Pancreas (tissue), 10 donors: ENCODE data around the gene OR7G3. TPM values are rescaled to one million over a fixed set of nuclear protein-coding genes. Genes with fewer than 3 reads are reported as not detected.

ENCODE experiments used
- ATAC-seq, 4 donors: fragments of 200-7000 bp; cut with Tn5 transposase; one replicate each; pipeline versions ENCODE4 v1.8.0 to v1.9.1; 2020; ENCODE audit warnings: mild to moderate bottlenecking in 4 of 4, moderate library complexity in 4 of 4
- DNase-seq, 6 donors: peaks; one replicate each; pipeline ENCODE4 v3.0.0-alpha.2; 2020
- FAIRE-seq: peaks from 2 replicates; lab custom pipeline; 2012; peaks lifted over from hg19 to GRCh38; lab: Jason Lieb, UNC
- H3K27ac ChIP-seq, 4 donors: fragments of 200-600 bp; sonication (generic); 1 replicate in 3 of 4; 2 replicates in 1 of 4; pipeline versions ENCODE4 v1.5.0 to v1.8.0; 2020
- H3K27me3 ChIP-seq, 4 donors: fragments of 200-600 bp; one replicate each; pipeline ENCODE4 v1.8.0; 2021
- H3K36me3 ChIP-seq, 3 donors: fragments of 200-600 bp; sonication (generic) in 1 of 3; one replicate each; pipeline versions ENCODE4 v1.5.0 to v1.8.0; 2020 to 2021
- H3K4me1 ChIP-seq, 3 donors: fragments of 200-600 bp; one replicate each; pipeline ENCODE4 v1.8.0; 2021
- H3K4me3 ChIP-seq, 4 donors: fragments of 200-600 bp; sonication (generic) in 2 of 4; one replicate each; pipeline versions ENCODE4 v1.5.0 to v1.8.0; 2020 to 2021
- H3K9me3 ChIP-seq, 4 donors: fragments of 200-600 bp; one replicate each; pipeline ENCODE4 v1.8.0; 2021
- CTCF ChIP-seq, 4 donors: fragments of 200-600 bp; sonication (generic) in 3 of 4; IDR thresholded peaks; one replicate each; pipeline versions ENCODE4 v1.5.0 to v1.8.0; 2021; ENCODE audit warnings: antibody characterized with exemption in 4 of 4
- WGBS, 2 donors: extraction: QIAGEN DNeasy Blood & Tissue Kit; methylation state at CpG; one replicate each; pipeline ENCODE4 v1.1.7; 2013; 5-methylcytosine and 5-hydroxymethylcytosine counted together
- intact Hi-C, 3 donors: fragments of 100-400 bp; cut with DNase I; formaldehyde crosslinking; loops; one replicate each; pipeline versions ENCODE4 v1.11.1 to v1.14.2; 2022
- polyA plus RNA-seq, 2 donors: library from polyadenylated mRNA; stranded (reverse); fragments of 200-250 nt; gene quantifications; one replicate each; pipeline ENCODE4 v1.2.3, GENCODE V29; 2013
- total RNA-seq, 6 donors: library from RNA; stranded (reverse); fragmentation: NEBNext Ultra II Directional in 4 of 6; extraction: Animal tissue kit (Norgen Biotek cat#: 25700) in 4 of 6; gene quantifications; one replicate each; pipeline versions ENCODE4 v1.2.1 to v1.2.4, GENCODE V29; 2021 to 2023
- donor health status: healthy with polysubstance abuse.
- donor health status: DM: no; HTN: no; CAD: no; lungs with moderate emphysema.
- donor health status: DM: no; HTN: no; CAD: no.
- donor health status: control.
- donor health status: control.
- donor health status: Bipolar disorder and iron deficiency.
- donor health status: DM: yes; HTN: yes; CAD: no.
- donor health status: DM: no; HTN: no; CAD: no.
- donor health status: DM: no; HTN: no; CAD: no.
- donor health status: DM: yes; HTN: yes; CAD: no.

Gene OR7G3
- total and polyA plus RNA-seq, 8 donors = not detected

DNA sequence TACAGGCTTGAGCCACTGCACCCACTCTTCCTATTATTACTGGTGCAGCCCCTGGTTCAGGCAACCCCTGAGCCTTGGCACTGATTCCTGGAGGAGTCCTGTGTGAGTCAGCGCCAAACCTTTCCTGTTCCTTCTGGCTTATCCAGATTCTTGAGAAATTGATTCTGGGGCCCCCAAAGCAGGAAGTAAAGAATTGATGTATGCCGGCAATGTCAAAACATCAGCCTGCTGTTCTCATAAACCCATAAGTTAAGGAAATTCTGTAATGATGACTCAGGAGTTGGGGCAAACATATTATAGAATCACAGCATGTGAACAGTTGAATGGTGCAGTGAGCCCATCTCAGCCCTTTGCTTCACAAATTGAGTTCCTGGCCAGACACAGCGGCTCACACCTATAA, 1.4 kb upstream of the OR7G3 start:
- ATAC-seq = no peak
- WGBS, 2 donors = 55 to 66% methylated on average over 3 of the region's 3 CpGs

DNA sequence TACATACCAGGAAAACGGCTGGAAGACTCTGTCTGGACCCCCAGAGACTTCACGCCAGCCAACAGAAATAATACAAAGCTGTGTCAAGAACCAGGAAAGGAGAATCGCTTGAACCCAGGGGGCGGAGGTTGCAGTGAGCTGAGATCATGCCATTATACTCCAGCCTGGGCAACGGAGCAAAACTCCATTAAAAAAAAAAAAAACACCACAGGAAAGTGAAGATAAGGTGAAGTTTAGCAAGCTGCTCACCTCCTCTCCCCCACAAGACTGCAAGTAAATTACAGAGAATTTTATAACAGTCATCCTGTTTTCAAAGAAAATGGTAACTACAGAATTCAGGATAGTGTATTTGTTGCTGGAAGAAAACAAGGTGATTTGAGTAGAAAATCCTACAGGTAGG, 10.2 kb downstream of the OR7G3 start:
- 39 to 53% methylated on average over 5 of the region's 5 CpGs for WGBS, 2 donors
- no peak for TF ChIP-seq CTCF (IDR thresholded peaks at IDR 0.05)
- Histone ChIP-seq H3K36me3 (no peaks in the 10 kb centered on the region), H3K4me3 (no peak overlapping the region), H3K27ac (no peak overlapping the region), H3K4me1 (no peaks in the 10 kb centered on the region), H3K9me3 (no peaks in the 10 kb centered on the region), H3K27me3 (no peaks in the 10 kb centered on the region)
- intact Hi-C loops = no loop called here
- DNase-seq (no peak), FAIRE-seq (no peak), ATAC-seq (no peak)

More for the DNA sequence above, 1.4 kb upstream of the OR7G3 start:
- no peak for TF ChIP-seq CTCF (IDR thresholded peaks at IDR 0.05)
- H3K4me1 ChIP-seq = no peaks in the 10 kb centered on the region
- no peak for FAIRE-seq
- no peaks in the 10 kb centered on the region for H3K36me3 ChIP-seq
- no peak overlapping the region for H3K4me3 ChIP-seq
- DNase-seq = no peak
- no peak overlapping the region for H3K27ac ChIP-seq
- intact Hi-C loops = no loop called here
- H3K27me3 ChIP-seq = peaks cover 0 to 6% (median 0%) of the 10 kb centered on the region in 4 donors
- no peaks in the 10 kb centered on the region for H3K9me3 ChIP-seq

DNA sequence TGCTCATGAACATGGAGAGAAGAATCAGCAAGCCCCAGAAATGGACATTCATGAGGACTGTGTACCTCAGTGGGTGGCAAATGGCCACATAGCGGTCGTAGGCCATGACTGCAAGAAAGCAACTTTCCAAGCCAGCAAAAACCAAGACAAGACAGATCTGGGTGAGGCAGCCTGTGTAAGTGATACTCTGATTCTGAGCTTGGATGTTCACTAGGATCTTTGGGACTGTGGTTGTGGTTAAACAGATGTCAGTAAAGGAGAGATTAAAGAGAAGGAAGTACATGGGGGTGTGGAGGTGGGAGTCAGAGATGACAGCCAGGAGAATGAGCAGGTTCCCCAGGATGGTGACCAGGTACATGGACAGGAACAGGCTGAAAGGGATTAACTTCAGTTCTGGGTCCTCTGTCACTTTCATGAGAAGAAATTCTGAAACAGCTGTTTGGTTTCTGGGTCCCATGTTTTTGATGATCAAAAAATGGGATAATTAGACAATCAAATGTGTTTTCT, 11.4 kb downstream of the OR7G3 start, which contains the start of gene OR7G1:
Gene OR7G1, minus strand, starts transcription at position 457 of the 507 bp plus-strand sequence. Its CDS starts 0 bp downstream, at position 457.
- ATAC-seq (no peak), DNase-seq (no peak), FAIRE-seq (no peak)
- H3K36me3 ChIP-seq = no peaks in the 10 kb centered on the region
- no peaks in the 10 kb centered on the region for H3K9me3 ChIP-seq
- WGBS, 2 donors = 62 to 68% methylated on average over 2 of the region's 2 CpGs
- no peaks in the 10 kb centered on the region for H3K27me3 ChIP-seq
- intact Hi-C loops = no loop called here
- H3K4me3 ChIP-seq = no peak within 1 kb of the TSS
- H3K4me1 ChIP-seq = no peaks in the 10 kb centered on the region
- H3K27ac ChIP-seq = no peak within 1 kb of the TSS
- no peak for TF ChIP-seq CTCF (IDR thresholded peaks at IDR 0.05)

DNA sequence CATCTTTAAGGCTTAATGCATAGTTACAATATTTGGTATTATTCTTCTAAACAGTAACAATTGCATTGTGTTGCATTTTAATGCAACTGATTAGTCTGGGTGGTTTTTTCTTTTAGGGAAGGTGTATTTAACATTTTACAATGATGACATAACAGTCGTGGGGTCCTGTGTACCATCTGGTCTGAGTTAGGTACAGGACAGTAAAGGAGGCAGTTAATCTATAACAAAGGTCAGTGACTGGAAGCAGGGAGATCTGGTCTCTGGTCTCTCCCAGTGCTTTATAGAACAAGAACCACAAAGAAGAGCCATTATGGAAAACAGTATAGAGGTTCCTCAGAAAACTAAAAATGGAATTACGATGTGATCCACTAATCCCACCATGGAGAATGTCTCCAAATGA, 16.8 kb downstream of the OR7G3 start:
- Histone ChIP-seq H3K4me3 (no peak overlapping the region), H3K4me1 (no peaks in the 10 kb centered on the region), H3K27ac (no peak overlapping the region), H3K9me3 (no peaks in the 10 kb centered on the region), H3K27me3 (no peaks in the 10 kb centered on the region), H3K36me3 (no peaks in the 10 kb centered on the region)
- DNase-seq = no peak
- no peak for ATAC-seq
- no peak for FAIRE-seq
- WGBS, 2 donors = 18 to 23% methylated on average over 2 of the region's 2 CpGs
- intact Hi-C loops = no loop called here
- TF ChIP-seq CTCF (IDR thresholded peaks at IDR 0.05) = no peak

GRCh38 chr19:9107375-9107774, 19.4 kb downstream of the OR7G3 start, which contains the start of gene OR7G2:
Gene OR7G2 (minus strand): TSS chr19:9107475. CDS start chr19:9103243, 4,232 bp downstream.
- Histone ChIP-seq H3K4me1 (no peaks in the 10 kb centered on the region), H3K27me3 (no peaks in the 10 kb centered on the region), H3K9me3 (no peaks in the 10 kb centered on the region), H3K4me3 (no peak within 1 kb of the TSS), H3K27ac (no peak within 1 kb of the TSS), H3K36me3 (no peaks in the 10 kb centered on the region)
- TF ChIP-seq CTCF (IDR thresholded peaks at IDR 0.05) = no peak
- ATAC-seq (no peak), DNase-seq (no peak), FAIRE-seq (no peak)
- intact Hi-C loops = no loop called here
- WGBS, 2 donors = 34 to 43% methylated on average over 8 of the region's 8 CpGs
